Measurements from ENCODE around the gene CLCN7.

DNA sequence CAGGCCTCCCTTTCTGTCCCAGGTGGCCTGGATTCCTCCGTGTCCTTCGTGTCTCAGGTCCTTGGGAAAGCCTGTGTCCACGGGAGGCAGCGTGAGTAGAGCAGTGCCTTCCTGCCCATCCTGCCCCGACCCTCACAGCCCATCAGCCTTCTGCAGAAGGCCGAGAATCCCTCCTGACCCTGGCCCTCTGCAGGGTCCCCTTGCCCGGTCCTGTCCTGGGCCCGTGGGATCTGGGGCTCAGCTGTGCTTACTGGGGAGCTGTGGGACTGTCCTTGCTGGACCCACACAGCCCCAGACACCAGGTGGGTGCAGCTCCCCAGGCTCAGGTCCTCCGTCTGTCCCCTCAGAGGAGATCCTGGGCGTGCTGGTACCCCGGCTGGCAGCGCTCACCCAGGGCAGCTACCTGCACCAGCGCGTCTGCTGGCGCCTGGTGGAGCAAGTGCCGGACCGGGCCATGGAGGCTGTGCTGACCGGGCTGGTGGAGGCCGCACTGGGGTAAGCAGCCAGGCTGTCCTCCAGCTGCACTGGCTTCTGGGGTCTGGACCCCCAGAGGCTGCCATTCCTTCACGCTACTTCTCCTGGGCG, 22.3 kb upstream of the CLCN7 start:
- TF ChIP-seq POLR2AphosphoS5 (IDR thresholded peaks at IDR 0.05; ENCODE audit: low read depth) (no peak), EZH2phosphoT487 (IDR thresholded peaks at IDR 0.05; ENCODE audit: unreplicated experiment) (no peak), EZH2 (IDR thresholded peaks at IDR 0.05; ENCODE audit: low read depth, unreplicated experiment) (no peak), JUNB (IDR thresholded peaks at IDR 0.05; ENCODE audit: unreplicated experiment) (no peak), CREB1 (CRISPR knock-in tag; IDR thresholded peaks at IDR 0.05; ENCODE audit: low read depth) (no peak), STAT1 (IDR thresholded peaks at IDR 0.05; ENCODE audit: unreplicated experiment) (no peak), NANOG (IDR thresholded peaks at IDR 0.05; ENCODE audit: borderline replicate concordance) (no peak), ZNF331 (CRISPR knock-in tag; IDR thresholded peaks at IDR 0.05; ENCODE audit: low read depth) (no peak)
- TF ChIP-seq, protein P1, sequence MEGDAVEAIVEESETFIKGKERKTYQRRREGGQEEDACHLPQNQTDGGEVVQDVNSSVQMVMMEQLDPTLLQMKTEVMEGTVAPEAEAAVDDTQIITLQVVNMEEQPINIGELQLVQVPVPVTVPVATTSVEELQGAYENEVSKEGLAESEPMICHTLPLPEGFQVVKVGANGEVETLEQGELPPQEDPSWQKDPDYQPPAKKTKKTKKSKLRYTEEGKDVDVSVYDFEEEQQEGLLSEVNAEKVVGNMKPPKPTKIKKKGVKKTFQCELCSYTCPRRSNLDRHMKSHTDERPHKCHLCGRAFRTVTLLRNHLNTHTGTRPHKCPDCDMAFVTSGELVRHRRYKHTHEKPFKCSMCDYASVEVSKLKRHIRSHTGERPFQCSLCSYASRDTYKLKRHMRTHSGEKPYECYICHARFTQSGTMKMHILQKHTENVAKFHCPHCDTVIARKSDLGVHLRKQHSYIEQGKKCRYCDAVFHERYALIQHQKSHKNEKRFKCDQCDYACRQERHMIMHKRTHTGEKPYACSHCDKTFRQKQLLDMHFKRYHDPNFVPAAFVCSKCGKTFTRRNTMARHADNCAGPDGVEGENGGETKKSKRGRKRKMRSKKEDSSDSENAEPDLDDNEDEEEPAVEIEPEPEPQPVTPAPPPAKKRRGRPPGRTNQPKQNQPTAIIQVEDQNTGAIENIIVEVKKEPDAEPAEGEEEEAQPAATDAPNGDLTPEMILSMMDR (conservative IDR thresholded peaks at IDR 0.05; ENCODE audit: low read depth in 2 of 2), result no peak
- TF ChIP-seq, protein P2, sequence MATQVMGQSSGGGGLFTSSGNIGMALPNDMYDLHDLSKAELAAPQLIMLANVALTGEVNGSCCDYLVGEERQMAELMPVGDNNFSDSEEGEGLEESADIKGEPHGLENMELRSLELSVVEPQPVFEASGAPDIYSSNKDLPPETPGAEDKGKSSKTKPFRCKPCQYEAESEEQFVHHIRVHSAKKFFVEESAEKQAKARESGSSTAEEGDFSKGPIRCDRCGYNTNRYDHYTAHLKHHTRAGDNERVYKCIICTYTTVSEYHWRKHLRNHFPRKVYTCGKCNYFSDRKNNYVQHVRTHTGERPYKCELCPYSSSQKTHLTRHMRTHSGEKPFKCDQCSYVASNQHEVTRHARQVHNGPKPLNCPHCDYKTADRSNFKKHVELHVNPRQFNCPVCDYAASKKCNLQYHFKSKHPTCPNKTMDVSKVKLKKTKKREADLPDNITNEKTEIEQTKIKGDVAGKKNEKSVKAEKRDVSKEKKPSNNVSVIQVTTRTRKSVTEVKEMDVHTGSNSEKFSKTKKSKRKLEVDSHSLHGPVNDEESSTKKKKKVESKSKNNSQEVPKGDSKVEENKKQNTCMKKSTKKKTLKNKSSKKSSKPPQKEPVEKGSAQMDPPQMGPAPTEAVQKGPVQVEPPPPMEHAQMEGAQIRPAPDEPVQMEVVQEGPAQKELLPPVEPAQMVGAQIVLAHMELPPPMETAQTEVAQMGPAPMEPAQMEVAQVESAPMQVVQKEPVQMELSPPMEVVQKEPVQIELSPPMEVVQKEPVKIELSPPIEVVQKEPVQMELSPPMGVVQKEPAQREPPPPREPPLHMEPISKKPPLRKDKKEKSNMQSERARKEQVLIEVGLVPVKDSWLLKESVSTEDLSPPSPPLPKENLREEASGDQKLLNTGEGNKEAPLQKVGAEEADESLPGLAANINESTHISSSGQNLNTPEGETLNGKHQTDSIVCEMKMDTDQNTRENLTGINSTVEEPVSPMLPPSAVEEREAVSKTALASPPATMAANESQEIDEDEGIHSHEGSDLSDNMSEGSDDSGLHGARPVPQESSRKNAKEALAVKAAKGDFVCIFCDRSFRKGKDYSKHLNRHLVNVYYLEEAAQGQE (IDR thresholded peaks at IDR 0.05; ENCODE audit: unreplicated experiment), result no peak

Data from GM23338 (cell line).